Neural progenitor cell (in vitro differentiated cells): ENCODE results near the gene GNG4.

ENCODE experiments used
- EZH2 ChIP-seq: fragments of 200-600 bp; sonication (generic); IDR thresholded peaks from 2 replicates; pipeline ENCODE4 v1.6.1; 2017; ENCODE audit warnings: antibody characterized with exemption, mild to moderate bottlenecking, moderate library complexity
- TF ChIP-seq, protein P1 (sequence below): fragments of 200-600 bp; sonication (generic); IDR thresholded peaks from 2 replicates; pipeline ENCODE4 v1.5.1; 2017; ENCODE audit warnings: antibody characterized with exemption, mild to moderate bottlenecking

DNA sequence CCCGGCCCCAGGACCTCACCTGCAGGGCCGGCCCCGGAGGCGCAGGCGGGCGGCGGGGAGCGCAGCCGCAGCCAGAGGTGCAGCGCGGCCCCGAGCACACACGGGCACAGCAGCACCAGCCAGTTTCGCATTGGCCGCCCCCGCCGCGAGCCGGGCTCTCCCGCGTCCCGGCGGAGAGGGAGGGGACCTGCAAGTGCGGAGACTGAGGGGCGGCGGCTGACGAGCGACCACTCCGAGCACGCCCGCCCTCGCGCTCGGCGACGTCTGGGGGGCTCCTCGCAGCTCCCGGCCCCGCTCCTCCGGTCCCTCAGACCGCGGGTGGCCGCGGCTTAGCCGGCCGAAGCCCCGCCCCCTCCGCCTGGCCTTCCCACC, 145.5 kb downstream of the GNG4 start, which contains the start of gene B3GALNT2:
- TF ChIP-seq, protein P1, sequence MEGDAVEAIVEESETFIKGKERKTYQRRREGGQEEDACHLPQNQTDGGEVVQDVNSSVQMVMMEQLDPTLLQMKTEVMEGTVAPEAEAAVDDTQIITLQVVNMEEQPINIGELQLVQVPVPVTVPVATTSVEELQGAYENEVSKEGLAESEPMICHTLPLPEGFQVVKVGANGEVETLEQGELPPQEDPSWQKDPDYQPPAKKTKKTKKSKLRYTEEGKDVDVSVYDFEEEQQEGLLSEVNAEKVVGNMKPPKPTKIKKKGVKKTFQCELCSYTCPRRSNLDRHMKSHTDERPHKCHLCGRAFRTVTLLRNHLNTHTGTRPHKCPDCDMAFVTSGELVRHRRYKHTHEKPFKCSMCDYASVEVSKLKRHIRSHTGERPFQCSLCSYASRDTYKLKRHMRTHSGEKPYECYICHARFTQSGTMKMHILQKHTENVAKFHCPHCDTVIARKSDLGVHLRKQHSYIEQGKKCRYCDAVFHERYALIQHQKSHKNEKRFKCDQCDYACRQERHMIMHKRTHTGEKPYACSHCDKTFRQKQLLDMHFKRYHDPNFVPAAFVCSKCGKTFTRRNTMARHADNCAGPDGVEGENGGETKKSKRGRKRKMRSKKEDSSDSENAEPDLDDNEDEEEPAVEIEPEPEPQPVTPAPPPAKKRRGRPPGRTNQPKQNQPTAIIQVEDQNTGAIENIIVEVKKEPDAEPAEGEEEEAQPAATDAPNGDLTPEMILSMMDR = no peak
- TF ChIP-seq EZH2 = no peak
